ENCODE data around the gene RASGRF1.

GRCh38 chr15:78951841-78952238 is 138.7 kb downstream of the RASGRF1 start:
- TF ChIP-seq CTCF (conservative IDR thresholded peaks at IDR 0.05; ENCODE audit: low read depth, low read length) (no peak), EZH2phosphoT487 (IDR thresholded peaks at IDR 0.05; ENCODE audit: borderline replicate concordance, low read length) (no peak)
